ENCODE data around the gene GGTLC3. TPM values are rescaled to one million over a fixed set of nuclear protein-coding genes. Genes with fewer than 3 reads are reported as not detected.
A peak's percentile ranks its signal among the peaks of the same experiment; 100 is the strongest.
"Not testable (repeated sequence)": the region's sequence is repeated elsewhere in the genome, so short reads cannot be mapped to it uniquely, and the experiment has no call there.

The GGTLC3 gene
- total and polyA plus RNA-seq, 7 donors: not detected

DNA sequence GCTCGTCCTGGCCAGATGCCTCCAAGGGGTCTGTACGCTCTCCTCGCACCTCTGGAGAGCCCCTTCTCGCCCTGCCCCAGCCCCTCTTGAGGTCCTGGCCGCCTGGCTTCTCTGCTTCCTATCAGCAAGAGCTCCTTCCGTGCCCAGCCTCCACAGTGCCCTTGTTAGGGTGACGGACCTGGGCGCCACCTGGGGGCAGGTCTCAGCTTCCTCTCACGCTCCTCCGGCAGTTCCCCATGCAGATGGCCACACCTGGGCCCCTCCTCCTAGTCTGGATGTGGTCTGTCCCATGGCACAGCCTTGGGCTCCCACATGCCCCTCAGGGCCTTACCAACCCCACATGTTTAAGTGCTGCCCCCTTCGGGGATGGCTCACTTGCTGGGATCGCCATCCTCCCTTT is 16.4 kb upstream of the GGTLC3 start:
- H3K4me3 ChIP-seq; DNase-seq; H3K36me3 ChIP-seq; H3K27ac ChIP-seq; H3K4me1 ChIP-seq; intact Hi-C loops (cut with DNase I); H3K27me3 ChIP-seq; H3K9me3 ChIP-seq: not testable (repeated sequence)
- 64 to 70% methylated on average over 1 to 2 of the region's 12 CpGs for WGBS, 2 donors

DNA sequence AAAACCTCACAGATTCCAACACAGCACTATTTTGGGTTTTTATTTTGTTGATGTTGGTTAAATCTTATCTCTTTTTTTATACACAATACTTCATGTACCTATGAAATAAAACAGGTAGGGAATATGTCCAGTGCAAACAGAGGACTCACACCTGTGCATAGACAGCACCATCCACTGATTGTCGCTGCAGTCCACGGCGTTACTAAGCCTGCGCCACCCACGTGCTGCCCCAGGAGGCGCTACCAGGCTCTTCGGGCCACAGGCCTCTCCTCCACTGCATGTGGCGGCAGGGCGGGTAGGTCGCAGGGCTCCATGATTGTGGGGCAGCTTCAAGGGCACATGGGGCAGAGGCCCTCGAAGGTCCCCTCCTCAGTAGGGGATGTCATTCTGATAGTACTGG is 15.7 kb upstream of the GGTLC3 start:
- DNase-seq; H3K9me3 ChIP-seq; intact Hi-C loops (cut with DNase I); H3K27ac ChIP-seq; H3K36me3 ChIP-seq; H3K4me1 ChIP-seq; H3K27me3 ChIP-seq; H3K4me3 ChIP-seq: not testable (repeated sequence)
- no CpG with 5 or more reads among the region's 11 CpGs for WGBS, 2 donors

DNA sequence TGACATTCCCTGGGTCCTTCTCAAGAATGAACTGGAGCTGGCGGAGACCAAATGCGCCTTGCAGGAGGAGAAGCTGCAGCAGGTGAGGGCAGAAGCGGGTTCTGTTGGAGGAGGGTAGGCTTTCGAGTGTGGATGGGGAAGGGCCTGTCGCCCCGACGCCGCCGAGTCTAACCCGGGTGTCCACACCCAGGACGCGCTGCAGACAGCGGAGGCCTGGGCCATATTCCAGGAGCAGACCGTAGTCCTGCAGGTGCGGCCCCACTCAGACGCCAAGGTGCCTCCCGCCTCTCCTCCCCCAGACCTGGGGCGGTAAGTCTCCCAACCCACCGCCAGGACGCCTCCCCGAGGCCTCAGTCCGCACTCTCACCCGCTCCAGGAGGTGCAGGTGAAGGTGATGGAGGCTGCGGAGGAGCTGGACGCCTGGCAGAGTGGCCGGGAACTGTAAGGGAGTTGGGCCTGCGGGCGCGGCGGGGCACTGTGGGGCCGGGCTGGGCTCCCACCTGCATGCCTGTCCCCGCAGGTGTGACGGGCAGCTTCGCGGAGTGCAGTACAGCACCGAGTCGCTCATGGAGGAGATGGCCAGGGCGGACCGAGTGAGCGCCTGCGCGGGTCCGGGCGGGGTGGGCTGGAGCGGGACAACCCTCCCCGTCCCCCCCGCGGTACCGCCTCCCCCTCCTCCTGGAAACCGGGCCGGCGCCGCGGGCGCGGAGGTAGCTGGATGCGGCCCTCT is 11.6 kb upstream of the GGTLC3 start:
- intact Hi-C loops (cut with DNase I); H3K4me1 ChIP-seq; H3K9me3 ChIP-seq; DNase-seq; H3K27me3 ChIP-seq; H3K36me3 ChIP-seq; H3K4me3 ChIP-seq; H3K27ac ChIP-seq: not testable (repeated sequence)
- WGBS, 2 donors: 0 to 3% methylated on average over 9 to 11 of the region's 57 CpGs

DNA sequence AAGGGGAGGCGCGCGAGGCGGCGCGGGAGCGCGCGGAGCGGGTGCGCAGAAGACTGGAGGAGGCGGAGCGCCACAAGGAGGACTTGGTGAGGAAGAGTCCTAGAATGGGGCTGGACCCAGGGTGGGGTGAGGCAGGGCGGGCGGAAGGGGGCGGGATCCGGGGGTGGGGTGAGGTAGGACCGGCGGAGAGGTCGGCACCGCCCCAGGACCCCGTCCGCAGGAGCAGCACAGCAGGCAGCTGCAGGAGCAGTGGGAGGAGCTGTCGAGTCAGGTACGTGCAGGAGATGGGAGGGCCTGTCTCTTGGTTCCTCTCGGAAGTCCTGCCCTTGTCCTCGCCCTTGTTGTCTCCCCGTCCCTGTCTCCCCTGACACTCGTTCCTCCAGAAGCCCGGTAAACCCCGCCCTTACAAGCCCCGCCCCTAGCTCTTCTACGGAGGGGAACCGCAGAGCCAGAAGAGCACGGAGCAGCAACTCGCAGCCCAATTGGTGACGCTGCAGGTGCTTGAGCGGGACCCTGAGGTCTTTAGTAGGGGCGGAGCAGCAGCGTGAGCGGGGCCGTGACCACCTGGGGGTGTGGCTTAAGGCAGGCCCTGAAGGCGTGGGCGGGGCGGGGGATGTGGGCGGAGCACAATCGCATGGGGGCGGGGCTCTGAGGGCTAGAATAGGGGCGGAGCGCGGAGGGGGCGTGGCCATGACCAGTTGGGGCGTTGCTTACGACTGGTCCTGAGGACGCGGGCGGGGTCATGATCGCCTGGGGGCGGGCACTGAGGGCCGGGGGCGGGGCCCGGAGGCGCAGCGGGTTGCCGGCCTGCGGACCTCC is 10.8 kb upstream of the GGTLC3 start:
- intact Hi-C loops (cut with DNase I); H3K27me3 ChIP-seq; H3K9me3 ChIP-seq; H3K36me3 ChIP-seq; H3K4me1 ChIP-seq: not testable (repeated sequence)
- H3K27ac ChIP-seq: peak overlapping the region in 1 of 4 donors; percentile 55
- peak overlapping the region in 3 of 4 donors; percentile 18 to 41 (median 24) for H3K4me3 ChIP-seq
- WGBS, 2 donors: 0 to 1% methylated on average over 27 to 29 of the region's 66 CpGs
- peak; percentile 85 for DNase-seq

DNA sequence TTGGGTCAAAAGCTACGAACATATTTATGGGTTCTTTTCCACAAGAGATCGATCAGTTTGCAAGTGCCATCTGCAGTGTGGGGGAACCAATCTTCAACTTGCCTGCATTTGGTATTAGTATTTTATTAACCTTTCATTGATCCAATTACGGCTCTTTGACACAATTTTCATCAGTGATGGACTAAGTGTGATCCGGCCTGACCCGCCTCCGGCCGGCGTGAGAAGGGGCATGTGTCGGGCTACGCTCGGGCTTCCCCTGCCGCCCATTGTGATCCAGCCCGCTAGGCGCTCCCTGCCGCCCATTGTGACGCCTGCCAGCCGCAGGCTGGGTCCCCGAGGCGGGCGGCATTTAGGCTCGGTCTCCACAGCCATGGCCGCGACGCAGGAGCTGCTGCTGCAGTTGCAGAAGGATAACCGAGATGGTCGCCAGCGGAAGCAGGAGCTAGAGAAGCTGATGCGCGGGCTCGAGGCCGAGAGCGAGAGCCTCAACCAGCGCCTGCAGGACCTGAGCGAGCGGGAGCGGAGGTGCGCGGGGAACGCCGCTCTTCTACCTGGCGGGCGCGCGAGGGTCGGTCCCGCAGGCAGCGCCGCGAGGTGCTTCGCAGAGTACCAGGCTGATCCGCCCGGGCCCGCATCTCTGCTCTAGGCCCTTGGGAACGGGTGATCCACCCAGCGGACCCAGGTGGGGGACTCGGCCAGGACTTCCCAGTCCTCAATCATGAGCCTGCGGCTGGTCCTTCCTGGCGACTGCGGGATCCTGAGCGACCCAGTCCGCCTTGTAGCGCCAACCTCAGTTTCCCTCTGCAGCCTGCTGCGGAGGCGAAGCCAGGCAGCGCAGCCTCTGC is 10.0 kb upstream of the GGTLC3 start, which contains the start of gene TMEM191B:
TSS of gene TMEM191B (plus strand) at position 51 of the 845 bp plus-strand sequence. CDS start at position 230, 179 bp downstream.
- H3K36me3 ChIP-seq; DNase-seq; H3K27me3 ChIP-seq; intact Hi-C loops (cut with DNase I); H3K9me3 ChIP-seq; H3K4me1 ChIP-seq: not testable (repeated sequence)
- peak within 1 kb of the TSS in 3 of 4 donors; percentile 18 to 41 (median 24) for H3K4me3 ChIP-seq
- H3K27ac ChIP-seq: peak within 1 kb of the TSS in 1 of 4 donors; percentile 55
- WGBS, 2 donors: no CpG with 5 or more reads among the region's 65 CpGs

GRCh38 chr22:18523328-18523727 is 5.4 kb upstream of the GGTLC3 start:
- H3K27me3 ChIP-seq; DNase-seq; H3K27ac ChIP-seq; H3K9me3 ChIP-seq; H3K36me3 ChIP-seq; intact Hi-C loops (cut with DNase I); H3K4me1 ChIP-seq; H3K4me3 ChIP-seq: not testable (repeated sequence)
- no CpG with 5 or more reads among the region's 4 CpGs for WGBS, 2 donors

GRCh38 chr22:18522762-18523161 is 4.8 kb upstream of the GGTLC3 start:
- H3K4me1 ChIP-seq; intact Hi-C loops (cut with DNase I); H3K27me3 ChIP-seq; H3K9me3 ChIP-seq; H3K36me3 ChIP-seq; DNase-seq; H3K4me3 ChIP-seq; H3K27ac ChIP-seq: not testable (repeated sequence)
- no CpG with 5 or more reads among the region's 6 CpGs for WGBS, 2 donors

DNA sequence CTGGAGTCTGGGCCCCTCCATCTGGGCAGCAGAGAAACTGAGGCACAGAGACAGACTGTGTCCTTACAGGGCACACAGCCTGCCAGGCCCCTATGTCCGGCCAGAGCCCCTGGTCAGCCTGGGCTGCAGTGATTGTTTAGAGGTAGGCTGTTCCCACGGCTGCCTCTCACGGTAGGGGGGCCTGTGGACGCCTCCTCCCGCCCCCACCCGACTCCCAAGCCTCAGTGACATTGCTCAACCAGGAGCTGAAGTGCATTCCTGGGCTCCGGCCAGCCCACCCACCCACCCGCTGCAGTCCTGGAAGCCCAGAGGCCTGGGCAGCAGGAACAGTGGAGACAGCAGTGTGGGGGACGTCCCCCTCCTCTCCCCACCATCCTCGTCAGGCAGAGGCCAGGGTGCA is 4.5 kb downstream of the GGTLC3 start:
- DNase-seq; H3K4me1 ChIP-seq; intact Hi-C loops (cut with DNase I); H3K27me3 ChIP-seq; H3K9me3 ChIP-seq; H3K27ac ChIP-seq; H3K36me3 ChIP-seq; H3K4me3 ChIP-seq: not testable (repeated sequence)
- 17 to 32% methylated on average over 1 to 5 of the region's 10 CpGs for WGBS, 2 donors

GRCh38 chr22:18512378-18512777 is 5.6 kb downstream of the GGTLC3 start:
- intact Hi-C loops (cut with DNase I); H3K4me3 ChIP-seq; H3K9me3 ChIP-seq; H3K4me1 ChIP-seq; H3K27me3 ChIP-seq; H3K36me3 ChIP-seq; H3K27ac ChIP-seq: not testable (repeated sequence)
- 40 to 46% methylated on average over 6 of the region's 10 CpGs for WGBS, 2 donors
- peak; percentile 57 for DNase-seq

GRCh38 chr22:18511327-18511726 is 6.6 kb downstream of the GGTLC3 start:
- H3K4me1 ChIP-seq; H3K9me3 ChIP-seq; H3K27me3 ChIP-seq; H3K4me3 ChIP-seq; H3K27ac ChIP-seq; intact Hi-C loops (cut with DNase I); H3K36me3 ChIP-seq; DNase-seq: not testable (repeated sequence)
- 60% methylated on average over 6 of the region's 6 CpGs; no CpG with 5 or more reads in 1 of the 2 donors for WGBS, 2 donors

- intact Hi-C loops (cut with DNase I); H3K4me1 ChIP-seq; H3K27ac ChIP-seq; H3K4me3 ChIP-seq; DNase-seq; H3K27me3 ChIP-seq; H3K36me3 ChIP-seq; H3K9me3 ChIP-seq: not testable (repeated sequence)
- no CpG with 5 or more reads among the region's 3 CpGs for WGBS, 2 donors
These were observed 21.7 kb downstream of the GGTLC3 start for GRCh38 chr22:18496227-18496626.

Data from sigmoid colon (tissue), 7 donors.